NCI-H187 treated with DMSO at 0.1 percent for 48 hours (cell line): Measurements from ENCODE around the gene MATCAP1.

Experiments used
- DNase-seq: peaks from one replicate; lab custom pipeline; 2025; lab: John Stamatoyannopoulos, UW

MATCAP1 gene

GRCh38 chr16:67156143-67156844 is 27.5 kb downstream of the MATCAP1 start:
- no peak for DNase-seq

GRCh38 chr16:67155295-67156142 is 28.2 kb downstream of the MATCAP1 start:
- DNase-seq, result no peak

GRCh38 chr16:67154578-67155294 is 29.0 kb downstream of the MATCAP1 start:
- no peak for DNase-seq

- DNase-seq, result no peak
Observed at GRCh38 chr16:67151431-67152097, 32.2 kb downstream of the MATCAP1 start.

GRCh38 chr16:67150833-67151396 is 32.8 kb downstream of the MATCAP1 start, which contains the start of gene B3GNT9:
Gene B3GNT9, minus strand, starts transcription at chr16:67150998. Its CDS starts 513 bp downstream, at chr16:67150485.
- no peak for DNase-seq

- DNase-seq, result no peak
Observed at GRCh38 chr16:67150047-67150832, 33.5 kb downstream of the MATCAP1 start.

- no peak for DNase-seq
Observed at GRCh38 chr16:67149276-67150046, 34.3 kb downstream of the MATCAP1 start.

- no peak for DNase-seq
Observed at GRCh38 chr16:67148656-67149275, 35.0 kb downstream of the MATCAP1 start.

- DNase-seq, result no peak
Observed at GRCh38 chr16:67148221-67148620, 35.5 kb downstream of the MATCAP1 start.

- DNase-seq, result no peak
Observed at GRCh38 chr16:67147437-67148140, 36.2 kb downstream of the MATCAP1 start.

GRCh38 chr16:67146523-67147357 is 37.0 kb downstream of the MATCAP1 start:
- no peak for DNase-seq

- no peak for DNase-seq
Observed at GRCh38 chr16:67145746-67146145, 38.0 kb downstream of the MATCAP1 start.

- DNase-seq, result no peak
Observed at GRCh38 chr16:67144943-67145342, 38.8 kb downstream of the MATCAP1 start.

GRCh38 chr16:67142342-67142741 is 41.4 kb downstream of the MATCAP1 start:
- no peak for DNase-seq

- no peak for DNase-seq
Observed at GRCh38 chr16:67141391-67141790, 42.4 kb downstream of the MATCAP1 start.

- no peak for DNase-seq
Observed at GRCh38 chr16:67137605-67138004, 46.2 kb downstream of the MATCAP1 start.

- no peak for DNase-seq
Observed at GRCh38 chr16:67129422-67129821, 54.3 kb downstream of the MATCAP1 start.

GRCh38 chr16:67128887-67129286 is 54.9 kb downstream of the MATCAP1 start:
- no peak for DNase-seq
